ENCODE measurements around the gene SH2D5. TPM values are rescaled to one million over a fixed set of nuclear protein-coding genes. Genes with fewer than 3 reads are reported as not detected.
"Not testable (repeated sequence)": the region's sequence is repeated elsewhere in the genome, so short reads cannot be mapped to it uniquely, and the experiment has no call there.

SH2D5 gene
- total RNA-seq, 1 experiment from 2014 or later, result 8.7 TPM

GRCh38 chr1:20678599-20678998 lies 53.9 kb downstream of the SH2D5 start:
- Histone ChIP-seq H4K91ac (ENCODE audit: insufficient read length, low read depth, low read length) (no peak overlapping the region), H3K9ac (ENCODE audit: extremely low read depth, insufficient read length, low read length) (no peak overlapping the region), H3K27ac (ENCODE audit: insufficient read length, low read depth, low read length) (no peak overlapping the region), H2BK12ac (ENCODE audit: insufficient read length, low read depth, low read length) (no peak overlapping the region), H2BK20ac (ENCODE audit: low read depth, low read length, poor library complexity, severe bottlenecking) (no peak overlapping the region), H3K4ac (ENCODE audit: low read depth, low read length) (no peak overlapping the region), H3K56ac (ENCODE audit: insufficient read length, low read depth, low read length) (no peak overlapping the region), H3K79me2 (ENCODE audit: insufficient read depth, low read length) (no peaks in the 10 kb centered on the region), H2BK15ac (ENCODE audit: low read depth, low read length) (no peak overlapping the region), H3K18ac (ENCODE audit: insufficient read length, low read depth, low read length) (no peak overlapping the region), H3K27me3 (ENCODE audit: insufficient read depth, low read length) (no peaks in the 10 kb centered on the region), H3K23ac (ENCODE audit: insufficient read length, low read depth, low read length) (no peak overlapping the region), H2AK5ac (ENCODE audit: insufficient read length, low read length) (no peak overlapping the region), H4K20me1 (ENCODE audit: control insufficient read depth, insufficient read depth, insufficient read length) (no peaks in the 10 kb centered on the region), H3K14ac (ENCODE audit: insufficient read depth, low read length) (no peak overlapping the region), H2BK120ac (ENCODE audit: low read depth, low read length, poor library complexity, severe bottlenecking) (no peak overlapping the region), H3K79me1 (ENCODE audit: insufficient read depth, low read depth, low read length, poor library complexity, severe bottlenecking) (no peaks in the 10 kb centered on the region), H4K5ac (ENCODE audit: insufficient read length, low read depth, low read length) (no peak overlapping the region), H2AFZ (ENCODE audit: low read length) (no peak overlapping the region), H3K23me2 (ENCODE audit: insufficient read length, low read depth, low read length, poor library complexity, severe bottlenecking) (no peaks in the 10 kb centered on the region), H4K8ac (replicated peaks; ENCODE audit: insufficient read length, low read depth, low read length) (no peak overlapping the region), H3T11ph (ENCODE audit: low read length) (no peak overlapping the region), H3K9me3 (ENCODE audit: control insufficient read depth, low read depth, low read length) (no peaks in the 10 kb centered on the region), H3K4me1 (ENCODE audit: insufficient read depth, low read length) (no peaks in the 10 kb centered on the region), H2BK5ac (ENCODE audit: insufficient read length, low read length) (no peak overlapping the region), H3K4me2 (ENCODE audit: insufficient read depth, insufficient read length, low read length) (no peak overlapping the region)
- TF ChIP-seq CTCF (conservative IDR thresholded peaks at IDR 0.05), result no peak
- H3K27ac Mint-ChIP-seq, result no peak overlapping the region; a peak in 1 of 7 replicates
- H3K36me3 Mint-ChIP-seq (ENCODE audit: insufficient read depth in 1 of 3, low read depth in 3 of 3), result peaks cover 0 to 31% (median 9%) of the 10 kb centered on the region in 3 experiments; a peak in 6 of 7 replicates
- WGBS (ENCODE audit: extremely low coverage, insufficient read length, low lambda C conversion rate), result no CpG with 5 or more reads among the region's 6 CpGs
- no peak for DNase-seq
- H3K4me1 Mint-ChIP-seq, result no peaks in the 10 kb centered on the region
- H3K27me3 Mint-ChIP-seq (ENCODE audit: low read depth), result no peaks in the 10 kb centered on the region
- no peaks in the 10 kb centered on the region for H3K9me3 Mint-ChIP-seq
- H3K4me3 Mint-ChIP-seq, result no peak overlapping the region; a peak in 1 of 5 replicates

GRCh38 chr1:20673626-20674025 lies 58.9 kb downstream of the SH2D5 start:
- not testable (repeated sequence) for H3K27ac Mint-ChIP-seq; H3K4me1 Mint-ChIP-seq; H3K9ac ChIP-seq (ENCODE audit: extremely low read depth, insufficient read length, low read length); H3K4me2 ChIP-seq (ENCODE audit: insufficient read depth, insufficient read length, low read length); H3K14ac ChIP-seq (ENCODE audit: insufficient read depth, low read length); H3K9me3 Mint-ChIP-seq; H3K56ac ChIP-seq (ENCODE audit: insufficient read length, low read depth, low read length); H2AFZ ChIP-seq (ENCODE audit: low read length); H3K23ac ChIP-seq (ENCODE audit: insufficient read length, low read depth, low read length); H4K8ac ChIP-seq (replicated peaks; ENCODE audit: insufficient read length, low read depth, low read length); H3K23me2 ChIP-seq (ENCODE audit: insufficient read length, low read depth, low read length, poor library complexity, severe bottlenecking); H4K5ac ChIP-seq (ENCODE audit: insufficient read length, low read depth, low read length); DNase-seq; H3K4ac ChIP-seq (ENCODE audit: low read depth, low read length); H3T11ph ChIP-seq (ENCODE audit: low read length); H4K20me1 ChIP-seq (ENCODE audit: control insufficient read depth, insufficient read depth, insufficient read length); H3K4me3 Mint-ChIP-seq; H2AK5ac ChIP-seq (ENCODE audit: insufficient read length, low read length); H2BK120ac ChIP-seq (ENCODE audit: low read depth, low read length, poor library complexity, severe bottlenecking); H3K27me3 Mint-ChIP-seq (ENCODE audit: low read depth); H2BK15ac ChIP-seq (ENCODE audit: low read depth, low read length); H3K27me3 ChIP-seq (ENCODE audit: insufficient read depth, low read length); H3K79me2 ChIP-seq (ENCODE audit: insufficient read depth, low read length); H2BK5ac ChIP-seq (ENCODE audit: insufficient read length, low read length); H4K91ac ChIP-seq (ENCODE audit: insufficient read length, low read depth, low read length); H3K9me3 ChIP-seq (ENCODE audit: control insufficient read depth, low read depth, low read length); H3K27ac ChIP-seq (ENCODE audit: insufficient read length, low read depth, low read length); H2BK12ac ChIP-seq (ENCODE audit: insufficient read length, low read depth, low read length); H3K79me1 ChIP-seq (ENCODE audit: insufficient read depth, low read depth, low read length, poor library complexity, severe bottlenecking); H2BK20ac ChIP-seq (ENCODE audit: low read depth, low read length, poor library complexity, severe bottlenecking); H3K4me1 ChIP-seq (ENCODE audit: insufficient read depth, low read length); H3K18ac ChIP-seq (ENCODE audit: insufficient read length, low read depth, low read length)
- H3K36me3 Mint-ChIP-seq (ENCODE audit: insufficient read depth in 1 of 3, low read depth in 3 of 3), result peaks cover 0 to 19% (median 3%) of the 10 kb centered on the region in 3 experiments; a peak in 5 of 7 replicates
- no CpG with 5 or more reads among the region's 11 CpGs for WGBS (ENCODE audit: extremely low coverage, insufficient read length, low lambda C conversion rate)

Data from H9 (cell line).